ENCODE results near the gene POU2AF2. TPM values are rescaled to one million over a fixed set of nuclear protein-coding genes. Genes with fewer than 3 reads are reported as not detected.

POU2AF2 gene
- total and polyA plus RNA-seq, 2 of the 8 experiments (the other 6 are each of a cell fraction or from before 2014, with no cell fraction given): not detected

- TF ChIP-seq CHD7 (IDR thresholded peaks at IDR 0.05; ENCODE audit: insufficient replicate concordance, low read length) (no peak), SIX5 (IDR thresholded peaks at IDR 0.05; ENCODE audit: low read depth, low read length) (no peak), RXRA (IDR thresholded peaks at IDR 0.05; ENCODE audit: insufficient read depth, low read depth, low read length) (no peak), ATF2 (IDR thresholded peaks at IDR 0.05; ENCODE audit: low read length) (no peak), BRCA1 (IDR thresholded peaks at IDR 0.05; ENCODE audit: low read depth, low read length) (no peak), EZH2 (IDR thresholded peaks at IDR 0.05; ENCODE audit: low read depth, low read length, severe bottlenecking) (no peak)
Observed at GRCh38 chr11:111264646-111265045, 19.1 kb downstream of the POU2AF2 start (continued).

All from H1 (cell line).